Panc1 (cell line): ENCODE results near the gene CFAP74. TPM values are rescaled to one million over a fixed set of nuclear protein-coding genes. Genes with fewer than 3 reads are reported as not detected.

Experiments used
- ATAC-seq: fragments of 200-7000 bp; cut with Tn5 transposase; 2 replicates; pipeline ENCODE4 v1.9.1; 2020; ENCODE audit warnings: mild to moderate bottlenecking, moderate library complexity
- BruUV-seq: library from RNA; stranded (reverse); fragments of 400-500 nt; replicated peaks from 2 replicates; lab custom pipeline; 2021; lab: Mats Ljungman, UMichigan
- CTCF ChIA-PET: fragments of 300-600 bp; sonication (Branson Sonifier 250); formaldehyde crosslinking; loops from one replicate; lab custom pipeline; 2022; ENCODE audit warnings: antibody characterized with exemption; lab: Charles Lee
- POLR2A ChIA-PET: fragments of 300-600 bp; sonication (Branson Sonifier 250); formaldehyde crosslinking; loops from one replicate; lab custom pipeline; 2022; ENCODE audit warnings: antibody characterized with exemption; lab: Charles Lee
- DNase-seq: peaks from one replicate; pipeline ENCODE4 v3.0.0-alpha.2; 2010; ENCODE audit warnings: low read depth, low spot score
- H3K27ac ChIP-seq: 2 replicates; pipeline ENCODE4 v1.5.1; 2011; ENCODE audit warnings: mild to moderate bottlenecking, low read length, inconsistent platforms
- H3K27me3 ChIP-seq: fragments of 200-500 bp; sonication (Bioruptor generic); 2 replicates; pipeline ENCODE4 v1.6.0; 2014; ENCODE audit warnings: low read length, inconsistent platforms; ENCODE audit not compliant: control insufficient read depth, insufficient read depth
- H3K36me3 ChIP-seq: fragments of 200-500 bp; sonication (Bioruptor generic); 2 replicates; pipeline ENCODE4 v1.5.1; 2014; ENCODE audit warnings: inconsistent platforms, mild to moderate bottlenecking, low read length, moderate library complexity; ENCODE audit not compliant: control insufficient read depth, insufficient read depth
- H3K4me1 ChIP-seq: 2 replicates; pipeline ENCODE4 v1.5.1; 2011; ENCODE audit warnings: inconsistent platforms, mild to moderate bottlenecking, low read length, moderate library complexity; ENCODE audit not compliant: control insufficient read depth, insufficient read depth
- H3K4me3 ChIP-seq, 2 experiments: 2 replicates each; pipeline ENCODE4 v1.5.1; 2011 to 2012; ENCODE audit warnings: low read depth in 2 of 2, low read length in 2 of 2, mild to moderate bottlenecking in 2 of 2, inconsistent platforms in 1 of 2, moderate library complexity in 1 of 2
- H3K9me3 ChIP-seq: fragments of 200-500 bp; sonication (Bioruptor generic); 2 replicates; pipeline ENCODE4 v1.5.1; 2014; ENCODE audit warnings: low read depth, mild to moderate bottlenecking, inconsistent platforms, low read length, moderate library complexity; ENCODE audit not compliant: control insufficient read depth, insufficient read depth
- POLR2AphosphoS5 ChIP-seq: IDR thresholded peaks from 2 replicates; pipeline ENCODE4 v1.6.1; 2012; ENCODE audit warnings: mild to moderate bottlenecking, low read depth, low read length, moderate library complexity
- REST ChIP-seq, 2 experiments: IDR thresholded peaks; 2 replicates each; pipeline ENCODE4 v1.6.1; 2011 to 2012; ENCODE audit warnings: low read depth in 2 of 2, control low read depth in 1 of 2, low read length in 1 of 2, mild to moderate bottlenecking in 1 of 2, moderate library complexity in 1 of 2; ENCODE audit not compliant: insufficient read depth in 1 of 2
- SIN3A ChIP-seq: IDR thresholded peaks from 2 replicates; pipeline ENCODE4 v1.6.1; 2012; ENCODE audit warnings: low read depth, mild to moderate bottlenecking, low read length, moderate library complexity, borderline replicate concordance; ENCODE audit not compliant: insufficient read depth
- TCF7L2 ChIP-seq: IDR thresholded peaks from 2 replicates; pipeline ENCODE4 v1.6.1; 2011; ENCODE audit warnings: mild to moderate bottlenecking, low read depth, low read length, inconsistent platforms
- in situ Hi-C: cut with HindIII; loops from 2 replicates; pipeline ENCODE4 v1.10.0; 2016; ENCODE audit warnings: low sequenced_read_pairs, low pct_unique_long_range_greater_than_20kb
- intact Hi-C: fragments of 100-400 bp; cut with micrococcal nuclease; formaldehyde crosslinking; loops from one replicate; pipeline ENCODE4 v1.10.0; 2022; ENCODE audit not compliant: unreplicated experiment
- total RNA-seq: library from RNA; stranded (reverse); gene quantifications from one replicate; pipeline ENCODE4 v1.2.1, GENCODE V29; 2021; ENCODE audit not compliant: unreplicated experiment
- TF ChIP-seq, protein P1 (sequence below): fragments of 450-650 bp; IDR thresholded peaks from 2 replicates; pipeline ENCODE4 v1.5.1; 2017; ENCODE audit warnings: mild to moderate bottlenecking

Gene CFAP74
- total RNA-seq, 1 experiment from 2014 or later: not detected

GRCh38 chr1:2000432-2000831, 3.2 kb downstream of the CFAP74 start:
- Histone ChIP-seq H3K4me1 (no peaks in the 10 kb centered on the region), H3K27ac (no peak overlapping the region), H3K4me3 (no peak overlapping the region), H3K9me3 (no peaks in the 10 kb centered on the region), H3K27me3 (no peaks in the 10 kb centered on the region), H3K36me3 (no peaks in the 10 kb centered on the region)
- TF ChIP-seq, protein P1, sequence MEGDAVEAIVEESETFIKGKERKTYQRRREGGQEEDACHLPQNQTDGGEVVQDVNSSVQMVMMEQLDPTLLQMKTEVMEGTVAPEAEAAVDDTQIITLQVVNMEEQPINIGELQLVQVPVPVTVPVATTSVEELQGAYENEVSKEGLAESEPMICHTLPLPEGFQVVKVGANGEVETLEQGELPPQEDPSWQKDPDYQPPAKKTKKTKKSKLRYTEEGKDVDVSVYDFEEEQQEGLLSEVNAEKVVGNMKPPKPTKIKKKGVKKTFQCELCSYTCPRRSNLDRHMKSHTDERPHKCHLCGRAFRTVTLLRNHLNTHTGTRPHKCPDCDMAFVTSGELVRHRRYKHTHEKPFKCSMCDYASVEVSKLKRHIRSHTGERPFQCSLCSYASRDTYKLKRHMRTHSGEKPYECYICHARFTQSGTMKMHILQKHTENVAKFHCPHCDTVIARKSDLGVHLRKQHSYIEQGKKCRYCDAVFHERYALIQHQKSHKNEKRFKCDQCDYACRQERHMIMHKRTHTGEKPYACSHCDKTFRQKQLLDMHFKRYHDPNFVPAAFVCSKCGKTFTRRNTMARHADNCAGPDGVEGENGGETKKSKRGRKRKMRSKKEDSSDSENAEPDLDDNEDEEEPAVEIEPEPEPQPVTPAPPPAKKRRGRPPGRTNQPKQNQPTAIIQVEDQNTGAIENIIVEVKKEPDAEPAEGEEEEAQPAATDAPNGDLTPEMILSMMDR: no peak
- no peak for TF ChIP-seq REST (IDR thresholded peaks at IDR 0.05; ENCODE audit: insufficient read depth in 1 of 2, low read depth in 2 of 2, low read length in 1 of 2)
- no peak for TF ChIP-seq SIN3A
- no peak for TF ChIP-seq TCF7L2
- TF ChIP-seq POLR2AphosphoS5: no peak
- BruUV-seq: no TSS peak
- POLR2A ChIA-PET: no interaction called here
- CTCF ChIA-PET: interaction anchor here (0.6 to 0.8 kb wide), 3 partner anchors 16 to 44 kb away, joined by 3 read pairs; no protein-coding TSS in a partner anchor
- in situ Hi-C loops (no loop called here), intact Hi-C loops (no loop called here)
- DNase-seq (no peak), ATAC-seq (0 out of 2 replicates have a peak, but pooled peaks have one; percentile 39)

GRCh38 chr1:1997576-1997975, 6.0 kb downstream of the CFAP74 start:
- H3K9me3 ChIP-seq: no peaks in the 10 kb centered on the region
- BruUV-seq: no TSS peak
- CTCF ChIA-PET: no interaction called here
- H3K27me3 ChIP-seq: no peaks in the 10 kb centered on the region
- POLR2A ChIA-PET: no interaction called here
- TF ChIP-seq POLR2AphosphoS5: no peak
- no peak for TF ChIP-seq TCF7L2
- no peak for TF ChIP-seq REST (IDR thresholded peaks at IDR 0.05; ENCODE audit: insufficient read depth in 1 of 2, low read depth in 2 of 2, low read length in 1 of 2)
- TF ChIP-seq, protein P1: no peak
- TF ChIP-seq SIN3A: no peak
- intact Hi-C loops: no loop called here
- DNase-seq (no peak), ATAC-seq (no peak)
- H3K36me3 ChIP-seq: no peaks in the 10 kb centered on the region
- H3K27ac ChIP-seq: no peak overlapping the region
- in situ Hi-C loops: loop anchor here (10.0 kb wide), 2 partner anchors 63 to 173 kb away; no protein-coding TSS in a partner anchor
- no peaks in the 10 kb centered on the region for H3K4me1 ChIP-seq
- H3K4me3 ChIP-seq: no peak overlapping the region
